ENCODE data around the gene PDZD7.

The PDZD7 gene

DNA sequence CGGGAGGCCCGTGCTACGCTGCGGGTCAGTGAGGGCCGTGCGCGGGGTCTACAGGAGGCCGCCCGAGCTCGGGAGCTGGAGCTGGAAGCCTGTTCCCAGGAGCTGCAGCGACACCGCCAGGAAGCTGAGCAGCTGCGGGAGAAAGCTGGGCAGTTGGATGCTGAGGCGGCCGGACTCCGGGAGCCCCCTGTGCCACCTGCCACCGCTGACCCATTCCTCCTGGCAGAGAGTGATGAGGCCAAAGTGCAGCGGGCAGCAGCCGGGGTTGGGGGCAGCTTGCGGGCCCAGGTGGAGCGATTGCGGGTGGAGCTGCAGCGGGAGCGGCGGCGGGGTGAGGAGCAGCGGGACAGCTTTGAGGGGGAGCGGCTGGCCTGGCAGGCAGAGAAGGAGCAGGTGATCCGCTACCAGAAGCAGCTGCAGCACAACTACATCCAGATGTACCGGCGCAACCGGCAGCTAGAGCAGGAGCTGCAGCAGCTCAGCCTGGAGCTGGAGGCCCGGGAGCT is 24.3 kb downstream of the PDZD7 start:
- no peaks in the 10 kb centered on the region for H3K4me1 ChIP-seq (ENCODE audit: low read length)
- no peaks in the 10 kb centered on the region for H3K36me3 ChIP-seq (replicated peaks; ENCODE audit: insufficient read depth, low read length)
- no peak overlapping the region for H3K4me2 ChIP-seq (ENCODE audit: low read depth, low read length)
- H3K4me3 ChIP-seq (ENCODE audit: low read length): no peak overlapping the region
- no peak overlapping the region for H3K9ac ChIP-seq (ENCODE audit: low read length)
- no peaks in the 10 kb centered on the region for H3K9me2 ChIP-seq (replicated peaks; ENCODE audit: insufficient read depth, low read length)
- H3F3A ChIP-seq (ENCODE audit: insufficient read depth, low read length): no peaks in the 10 kb centered on the region
- no peak overlapping the region for H3K27ac ChIP-seq (ENCODE audit: low read length)
- no peaks in the 10 kb centered on the region for H3K27me3 ChIP-seq (replicated peaks; ENCODE audit: insufficient read depth, low read length)
- peak; percentile 1 for DNase-seq
- no peaks in the 10 kb centered on the region for H4K20me1 ChIP-seq (ENCODE audit: insufficient read depth, low read length)
- H2AFZ ChIP-seq (ENCODE audit: low read length): no peak overlapping the region
- no peaks in the 10 kb centered on the region for H3K79me2 ChIP-seq (ENCODE audit: low read length)
- H3K9me3 ChIP-seq (replicated peaks; ENCODE audit: insufficient read depth, low read length): no peaks in the 10 kb centered on the region
- TF ChIP-seq EZH2phosphoT487 (IDR thresholded peaks at IDR 0.05; ENCODE audit: low read length) (no peak), EZH2 (optimal IDR thresholded peaks at IDR 0.05; ENCODE audit: low read depth, low read length) (no peak)
- TF ChIP-seq, protein P1, sequence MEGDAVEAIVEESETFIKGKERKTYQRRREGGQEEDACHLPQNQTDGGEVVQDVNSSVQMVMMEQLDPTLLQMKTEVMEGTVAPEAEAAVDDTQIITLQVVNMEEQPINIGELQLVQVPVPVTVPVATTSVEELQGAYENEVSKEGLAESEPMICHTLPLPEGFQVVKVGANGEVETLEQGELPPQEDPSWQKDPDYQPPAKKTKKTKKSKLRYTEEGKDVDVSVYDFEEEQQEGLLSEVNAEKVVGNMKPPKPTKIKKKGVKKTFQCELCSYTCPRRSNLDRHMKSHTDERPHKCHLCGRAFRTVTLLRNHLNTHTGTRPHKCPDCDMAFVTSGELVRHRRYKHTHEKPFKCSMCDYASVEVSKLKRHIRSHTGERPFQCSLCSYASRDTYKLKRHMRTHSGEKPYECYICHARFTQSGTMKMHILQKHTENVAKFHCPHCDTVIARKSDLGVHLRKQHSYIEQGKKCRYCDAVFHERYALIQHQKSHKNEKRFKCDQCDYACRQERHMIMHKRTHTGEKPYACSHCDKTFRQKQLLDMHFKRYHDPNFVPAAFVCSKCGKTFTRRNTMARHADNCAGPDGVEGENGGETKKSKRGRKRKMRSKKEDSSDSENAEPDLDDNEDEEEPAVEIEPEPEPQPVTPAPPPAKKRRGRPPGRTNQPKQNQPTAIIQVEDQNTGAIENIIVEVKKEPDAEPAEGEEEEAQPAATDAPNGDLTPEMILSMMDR (IDR thresholded peaks at IDR 0.05; ENCODE audit: low read length): no peak

DNA sequence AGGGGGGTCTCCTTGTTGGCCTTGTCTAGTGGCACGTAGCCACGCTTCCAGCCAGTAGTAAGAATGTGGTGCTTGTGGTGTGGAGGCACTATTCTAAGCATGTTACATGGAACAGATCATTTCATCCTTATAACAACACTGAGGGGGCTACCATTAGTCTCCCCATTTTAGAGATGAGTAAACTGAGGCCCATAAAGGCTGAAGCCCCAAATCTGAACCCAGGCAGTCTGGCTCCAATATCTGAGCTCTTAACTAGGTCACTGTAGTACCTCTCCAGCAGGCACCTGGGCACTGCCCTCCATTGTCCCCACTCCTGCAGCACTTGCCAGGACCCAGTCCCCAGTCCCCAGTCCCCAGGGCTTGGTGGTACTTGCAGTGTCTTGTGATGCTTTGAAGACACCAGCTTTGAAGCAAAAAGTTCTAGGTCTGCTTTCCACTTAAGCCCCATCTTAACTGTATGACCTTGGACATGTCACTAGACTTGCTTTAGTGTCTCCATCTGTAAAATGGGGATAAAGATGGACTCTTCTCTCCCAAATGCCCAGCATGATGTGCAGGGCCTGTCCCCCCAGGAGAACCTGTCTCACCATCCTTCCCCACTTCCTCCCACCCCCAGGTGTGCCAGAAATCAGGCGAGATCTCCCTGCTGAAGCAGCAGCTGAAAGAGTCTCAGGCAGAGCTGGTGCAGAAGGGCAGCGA is 24.9 kb downstream of the PDZD7 start:
- no peak overlapping the region for H2AFZ ChIP-seq (ENCODE audit: low read length)
- no peaks in the 10 kb centered on the region for H3F3A ChIP-seq (ENCODE audit: insufficient read depth, low read length)
- H3K27me3 ChIP-seq (replicated peaks; ENCODE audit: insufficient read depth, low read length): no peaks in the 10 kb centered on the region
- H3K9me3 ChIP-seq (replicated peaks; ENCODE audit: insufficient read depth, low read length): no peaks in the 10 kb centered on the region
- H3K4me1 ChIP-seq (ENCODE audit: low read length): no peaks in the 10 kb centered on the region
- H3K9ac ChIP-seq (ENCODE audit: low read length): no peak overlapping the region
- TF ChIP-seq, protein P1 (IDR thresholded peaks at IDR 0.05; ENCODE audit: low read length): no peak
- TF ChIP-seq EZH2 (optimal IDR thresholded peaks at IDR 0.05; ENCODE audit: low read depth, low read length) (no peak), EZH2phosphoT487 (IDR thresholded peaks at IDR 0.05; ENCODE audit: low read length) (no peak)
- no peaks in the 10 kb centered on the region for H3K36me3 ChIP-seq (replicated peaks; ENCODE audit: insufficient read depth, low read length)
- H3K4me3 ChIP-seq (ENCODE audit: low read length): no peak overlapping the region
- no peak for DNase-seq
- no peaks in the 10 kb centered on the region for H3K79me2 ChIP-seq (ENCODE audit: low read length)
- no peaks in the 10 kb centered on the region for H4K20me1 ChIP-seq (ENCODE audit: insufficient read depth, low read length)
- H3K27ac ChIP-seq (ENCODE audit: low read length): no peak overlapping the region
- H3K4me2 ChIP-seq (ENCODE audit: low read depth, low read length): no peak overlapping the region
- H3K9me2 ChIP-seq (replicated peaks; ENCODE audit: insufficient read depth, low read length): no peaks in the 10 kb centered on the region

DNA sequence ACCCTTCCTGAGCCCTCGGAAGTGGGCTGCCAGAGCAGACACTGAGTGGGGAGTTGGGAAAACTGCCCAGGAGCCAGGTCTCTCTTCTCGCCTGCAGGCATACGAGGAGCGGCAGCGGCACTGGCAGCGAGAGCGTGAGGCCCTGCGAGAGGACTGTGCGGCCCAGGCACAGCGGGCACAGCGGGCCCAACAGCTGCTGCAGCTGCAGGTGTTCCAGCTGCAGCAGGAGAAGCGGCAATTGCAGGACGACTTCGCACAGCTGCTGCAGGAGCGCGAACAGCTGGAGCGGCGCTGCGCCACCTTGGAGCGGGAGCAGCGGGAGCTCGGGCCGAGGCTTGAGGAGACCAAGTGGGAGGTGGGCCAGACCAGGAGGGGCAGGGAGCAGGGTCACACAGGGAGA is 25.6 kb downstream of the PDZD7 start:
- H2AFZ ChIP-seq (ENCODE audit: low read length): no peak overlapping the region
- H3K9ac ChIP-seq (ENCODE audit: low read length): no peak overlapping the region
- no peaks in the 10 kb centered on the region for H3K4me1 ChIP-seq (ENCODE audit: low read length)
- no peak overlapping the region for H3K4me3 ChIP-seq (ENCODE audit: low read length)
- no peaks in the 10 kb centered on the region for H3K9me3 ChIP-seq (replicated peaks; ENCODE audit: insufficient read depth, low read length)
- no peaks in the 10 kb centered on the region for H3K27me3 ChIP-seq (replicated peaks; ENCODE audit: insufficient read depth, low read length)
- no peaks in the 10 kb centered on the region for H3K36me3 ChIP-seq (replicated peaks; ENCODE audit: insufficient read depth, low read length)
- no peaks in the 10 kb centered on the region for H3K9me2 ChIP-seq (replicated peaks; ENCODE audit: insufficient read depth, low read length)
- no peak for DNase-seq
- TF ChIP-seq EZH2phosphoT487 (IDR thresholded peaks at IDR 0.05; ENCODE audit: low read length): no peak
- TF ChIP-seq, protein P1 (IDR thresholded peaks at IDR 0.05; ENCODE audit: low read length): no peak
- TF ChIP-seq EZH2 (optimal IDR thresholded peaks at IDR 0.05; ENCODE audit: low read depth, low read length): no peak
- H3K4me2 ChIP-seq (ENCODE audit: low read depth, low read length): no peak overlapping the region
- H3K27ac ChIP-seq (ENCODE audit: low read length): no peak overlapping the region
- H3K79me2 ChIP-seq (ENCODE audit: low read length): no peaks in the 10 kb centered on the region
- no peaks in the 10 kb centered on the region for H3F3A ChIP-seq (ENCODE audit: insufficient read depth, low read length)
- H4K20me1 ChIP-seq (ENCODE audit: insufficient read depth, low read length): no peaks in the 10 kb centered on the region
